Upper lobe of right lung (tissue), 1 donor: Measurements from ENCODE around the gene APOA1. TPM values are rescaled to one million over a fixed set of nuclear protein-coding genes. Genes with fewer than 3 reads are reported as not detected.

Experiments
- ATAC-seq: fragments of 200-7000 bp; cut with Tn5 transposase; one replicate; pipeline ENCODE4 v1.9.1; 2020; ENCODE audit warnings: mild to moderate bottlenecking, moderate library complexity
- DNase-seq: peaks from one replicate; pipeline ENCODE4 v3.0.0-alpha.2; 2020
- H3K27ac ChIP-seq: fragments of 200-600 bp; one replicate; pipeline ENCODE4 v1.8.0; 2022
- H3K27me3 ChIP-seq: fragments of 200-600 bp; one replicate; pipeline ENCODE4 v1.8.0; 2022; ENCODE audit warnings: mild to moderate bottlenecking
- H3K36me3 ChIP-seq: fragments of 200-600 bp; one replicate; pipeline ENCODE4 v1.8.0; 2022
- H3K4me1 ChIP-seq: fragments of 200-600 bp; one replicate; pipeline ENCODE4 v1.8.0; 2022
- H3K4me3 ChIP-seq: fragments of 200-600 bp; one replicate; pipeline ENCODE4 v1.8.0; 2022; ENCODE audit warnings: mild to moderate bottlenecking
- H3K9me3 ChIP-seq: fragments of 200-600 bp; one replicate; pipeline ENCODE4 v1.8.0; 2022
- intact Hi-C: fragments of 100-400 bp; cut with DNase I; formaldehyde crosslinking; loops from one replicate; pipeline ENCODE4 v1.11.0; 2022
- total RNA-seq: library from RNA; stranded (reverse); fragmentation: NEBNext Ultra II Directional; extraction: Animal tissue kit (Norgen Biotek cat#: 25700); gene quantifications from one replicate; pipeline ENCODE4 v1.2.1, GENCODE V29; 2021
- TF ChIP-seq, protein P1 (sequence below): fragments of 200-600 bp; IDR thresholded peaks from one replicate; pipeline ENCODE4 v1.8.0; 2022; ENCODE audit warnings: antibody characterized with exemption
- donor health status: DM: no; HTN: yes; CAD: no; lungs with severe emphysema.

Gene APOA1
- total RNA-seq, 1 donor from 2014 or later, result 5.4 TPM

- Histone ChIP-seq H3K9me3 (no peaks in the 10 kb centered on the region), H3K36me3 (no peaks in the 10 kb centered on the region), H3K27me3 (no peaks in the 10 kb centered on the region), H3K27ac (no peak within 1 kb of the TSS), H3K4me1 (no peaks in the 10 kb centered on the region), H3K4me3 (no peak within 1 kb of the TSS)
- DNase-seq (no peak), ATAC-seq (no peak)
- intact Hi-C loops, result no loop called here
- TF ChIP-seq, protein P1, sequence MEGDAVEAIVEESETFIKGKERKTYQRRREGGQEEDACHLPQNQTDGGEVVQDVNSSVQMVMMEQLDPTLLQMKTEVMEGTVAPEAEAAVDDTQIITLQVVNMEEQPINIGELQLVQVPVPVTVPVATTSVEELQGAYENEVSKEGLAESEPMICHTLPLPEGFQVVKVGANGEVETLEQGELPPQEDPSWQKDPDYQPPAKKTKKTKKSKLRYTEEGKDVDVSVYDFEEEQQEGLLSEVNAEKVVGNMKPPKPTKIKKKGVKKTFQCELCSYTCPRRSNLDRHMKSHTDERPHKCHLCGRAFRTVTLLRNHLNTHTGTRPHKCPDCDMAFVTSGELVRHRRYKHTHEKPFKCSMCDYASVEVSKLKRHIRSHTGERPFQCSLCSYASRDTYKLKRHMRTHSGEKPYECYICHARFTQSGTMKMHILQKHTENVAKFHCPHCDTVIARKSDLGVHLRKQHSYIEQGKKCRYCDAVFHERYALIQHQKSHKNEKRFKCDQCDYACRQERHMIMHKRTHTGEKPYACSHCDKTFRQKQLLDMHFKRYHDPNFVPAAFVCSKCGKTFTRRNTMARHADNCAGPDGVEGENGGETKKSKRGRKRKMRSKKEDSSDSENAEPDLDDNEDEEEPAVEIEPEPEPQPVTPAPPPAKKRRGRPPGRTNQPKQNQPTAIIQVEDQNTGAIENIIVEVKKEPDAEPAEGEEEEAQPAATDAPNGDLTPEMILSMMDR, result no peak
These were observed 14.2 kb downstream of the APOA1 start, which contains the start of gene APOA4 for GRCh38 chr11:116823031-116823843. TSS of gene APOA4 (minus strand) at chr11:116823304. CDS start at chr11:116823191, 113 bp downstream.

GRCh38 chr11:116822575-116822974, 14.8 kb downstream of the APOA1 start:
- no peak for ATAC-seq
- TF ChIP-seq, protein P1, result no peak
- Histone ChIP-seq H3K27me3 (no peaks in the 10 kb centered on the region), H3K36me3 (no peaks in the 10 kb centered on the region), H3K27ac (no peak overlapping the region), H3K9me3 (no peaks in the 10 kb centered on the region), H3K4me3 (no peak overlapping the region), H3K4me1 (no peaks in the 10 kb centered on the region)
- intact Hi-C loops, result no loop called here
- DNase-seq, result no peak

- TF ChIP-seq, protein P1, result no peak
- Histone ChIP-seq H3K4me1 (no peaks in the 10 kb centered on the region), H3K27ac (no peak overlapping the region), H3K4me3 (no peak overlapping the region), H3K27me3 (no peaks in the 10 kb centered on the region), H3K36me3 (no peaks in the 10 kb centered on the region), H3K9me3 (no peaks in the 10 kb centered on the region)
- ATAC-seq (no peak), DNase-seq (no peak)
- intact Hi-C loops, result no loop called here
These were observed 16.1 kb downstream of the APOA1 start for GRCh38 chr11:116821050-116821918.

- H3K4me1 ChIP-seq, result no peaks in the 10 kb centered on the region
- no peaks in the 10 kb centered on the region for H3K27me3 ChIP-seq
- no peaks in the 10 kb centered on the region for H3K36me3 ChIP-seq
- H3K27ac ChIP-seq, result no peak overlapping the region
- ATAC-seq (no peak), DNase-seq (no peak)
- H3K9me3 ChIP-seq, result no peaks in the 10 kb centered on the region
- TF ChIP-seq, protein P1, result no peak
- no peak overlapping the region for H3K4me3 ChIP-seq
- intact Hi-C loops, result no loop called here
These were observed 18.4 kb downstream of the APOA1 start for GRCh38 chr11:116819049-116819448.

- TF ChIP-seq, protein P1, result no peak
- no peak for ATAC-seq
- intact Hi-C loops, result no loop called here
- H3K36me3 ChIP-seq, result no peaks in the 10 kb centered on the region
- no peaks in the 10 kb centered on the region for H3K9me3 ChIP-seq
- H3K4me3 ChIP-seq, result no peak overlapping the region
- H3K4me1 ChIP-seq, result no peaks in the 10 kb centered on the region
- DNase-seq, result no peak
- H3K27me3 ChIP-seq, result no peaks in the 10 kb centered on the region
- no peak overlapping the region for H3K27ac ChIP-seq
These were observed 22.9 kb downstream of the APOA1 start for GRCh38 chr11:116814502-116814901.
